Measurements from ENCODE around the gene CCNJ.
"Not testable (repeated sequence)": the region's sequence is repeated elsewhere in the genome, so short reads cannot be mapped to it uniquely, and the experiment has no call there.

The CCNJ gene

GRCh38 chr10:96044736-96045135, 1.4 kb downstream of the CCNJ start:
- H3K27ac ChIP-seq, result no peak overlapping the region
- TF ChIP-seq CTCF (conservative IDR thresholded peaks at IDR 0.05) (no peak), ZFX (IDR thresholded peaks at IDR 0.05) (no peak)

GRCh38 chr10:96046546-96046945, 3.2 kb downstream of the CCNJ start:
- no peak overlapping the region for H3K27ac ChIP-seq
- TF ChIP-seq ZFX (IDR thresholded peaks at IDR 0.05) (no peak), CTCF (conservative IDR thresholded peaks at IDR 0.05) (no peak)

- no peak overlapping the region for H3K27ac ChIP-seq
- TF ChIP-seq CTCF (conservative IDR thresholded peaks at IDR 0.05), result peak; percentile 22
- no peak for TF ChIP-seq ZFX (IDR thresholded peaks at IDR 0.05)
Observed at GRCh38 chr10:96047004-96047649, 3.7 kb downstream of the CCNJ start.

- H3K27ac ChIP-seq, result not testable (repeated sequence)
Observed at GRCh38 chr10:96047925-96048324, 4.5 kb downstream of the CCNJ start.

GRCh38 chr10:96049340-96049739, 6.0 kb downstream of the CCNJ start:
- TF ChIP-seq ZFX (IDR thresholded peaks at IDR 0.05), result no peak
- TF ChIP-seq CTCF (conservative IDR thresholded peaks at IDR 0.05), result no peak
- H3K27ac ChIP-seq, result no peak overlapping the region

- H3K27ac ChIP-seq, result no peak overlapping the region
- TF ChIP-seq CTCF (conservative IDR thresholded peaks at IDR 0.05), result no peak
- no peak for TF ChIP-seq ZFX (IDR thresholded peaks at IDR 0.05)
Observed at GRCh38 chr10:96053985-96054384, 10.6 kb downstream of the CCNJ start.

GRCh38 chr10:96056787-96057186, 13.4 kb downstream of the CCNJ start:
- TF ChIP-seq ZFX (IDR thresholded peaks at IDR 0.05), result no peak
- no peak for TF ChIP-seq CTCF (conservative IDR thresholded peaks at IDR 0.05)
- no peak overlapping the region for H3K27ac ChIP-seq

GRCh38 chr10:96061232-96061631, 17.8 kb downstream of the CCNJ start:
- no peak for TF ChIP-seq CTCF (conservative IDR thresholded peaks at IDR 0.05)
- TF ChIP-seq ZFX (IDR thresholded peaks at IDR 0.05), result no peak
- no peak overlapping the region for H3K27ac ChIP-seq

Measured in C4-2B (cell line).